Adrenal gland (tissue), 5 donors: ENCODE measurements around the gene STMN3.

Experiments used
- POLR2A ChIP-seq, 2 donors: fragments of 450-650 bp; IDR thresholded peaks; one replicate each; pipeline ENCODE4 v1.6.1; 2017; ENCODE audit warnings: antibody characterized with exemption in 2 of 2, mild to moderate bottlenecking in 2 of 2, moderate library complexity in 1 of 2
- TF ChIP-seq, protein P1 (sequence below), 6 experiments: fragments of 450-650 bp in 4 of 6; fragments of 200-600 bp in 2 of 6; sonication (generic) in 1 of 6; IDR thresholded peaks; 1 replicate in 5 of 6; 2 replicates in 1 of 6; pipeline versions ENCODE4 v1.5.1 to v1.8.0; 2016 to 2021; ENCODE audit warnings: antibody characterized with exemption in 6 of 6, mild to moderate bottlenecking in 2 of 6, moderate library complexity in 1 of 6
- donor health status: DM: no; HTN: no; CAD: no.

DNA sequence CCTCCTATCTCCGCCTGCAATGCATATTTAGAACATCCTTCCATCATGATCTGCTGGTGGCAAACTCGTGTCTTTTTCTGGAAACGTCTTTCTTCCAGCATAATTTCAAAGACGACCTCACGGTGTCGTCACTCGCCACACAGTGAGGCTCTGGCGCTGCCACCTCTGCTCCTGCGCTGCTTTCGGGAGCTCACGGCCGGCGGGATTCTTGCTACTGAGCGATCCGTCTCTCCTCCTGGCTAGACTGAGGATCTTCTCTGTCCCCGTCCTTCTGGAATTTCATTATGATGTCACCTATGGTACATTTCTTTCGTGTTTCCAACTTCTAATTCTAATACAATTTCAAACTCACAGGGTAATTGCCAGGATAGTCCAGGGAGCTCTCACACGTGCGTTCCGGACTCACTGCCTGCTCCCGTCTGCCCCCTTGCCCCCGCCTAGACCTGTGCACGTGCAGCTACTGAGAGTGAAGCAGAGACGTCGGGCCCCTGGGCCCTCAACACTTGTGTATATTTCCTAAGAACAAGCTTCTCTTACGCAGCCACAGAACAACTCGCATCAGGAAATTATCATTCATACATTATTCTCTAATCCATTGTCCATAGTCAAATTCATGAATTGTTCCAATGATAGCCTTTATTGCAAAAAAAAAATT, 53.7 kb downstream of the STMN3 start:
- TF ChIP-seq, protein P1, sequence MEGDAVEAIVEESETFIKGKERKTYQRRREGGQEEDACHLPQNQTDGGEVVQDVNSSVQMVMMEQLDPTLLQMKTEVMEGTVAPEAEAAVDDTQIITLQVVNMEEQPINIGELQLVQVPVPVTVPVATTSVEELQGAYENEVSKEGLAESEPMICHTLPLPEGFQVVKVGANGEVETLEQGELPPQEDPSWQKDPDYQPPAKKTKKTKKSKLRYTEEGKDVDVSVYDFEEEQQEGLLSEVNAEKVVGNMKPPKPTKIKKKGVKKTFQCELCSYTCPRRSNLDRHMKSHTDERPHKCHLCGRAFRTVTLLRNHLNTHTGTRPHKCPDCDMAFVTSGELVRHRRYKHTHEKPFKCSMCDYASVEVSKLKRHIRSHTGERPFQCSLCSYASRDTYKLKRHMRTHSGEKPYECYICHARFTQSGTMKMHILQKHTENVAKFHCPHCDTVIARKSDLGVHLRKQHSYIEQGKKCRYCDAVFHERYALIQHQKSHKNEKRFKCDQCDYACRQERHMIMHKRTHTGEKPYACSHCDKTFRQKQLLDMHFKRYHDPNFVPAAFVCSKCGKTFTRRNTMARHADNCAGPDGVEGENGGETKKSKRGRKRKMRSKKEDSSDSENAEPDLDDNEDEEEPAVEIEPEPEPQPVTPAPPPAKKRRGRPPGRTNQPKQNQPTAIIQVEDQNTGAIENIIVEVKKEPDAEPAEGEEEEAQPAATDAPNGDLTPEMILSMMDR (IDR thresholded peaks at IDR 0.05), result no peak
- TF ChIP-seq POLR2A (IDR thresholded peaks at IDR 0.05), result no peak
